GM12878 (cell line): ENCODE measurements around the gene KRT34.

ENCODE experiments used
- CHD2 ChIP-seq: IDR thresholded peaks from 2 replicates; pipeline ENCODE4 v1.6.1; 2011; ENCODE audit warnings: low read depth, low read length, improper control_type of control experiment, borderline replicate concordance
- TF ChIP-seq, protein P1 (sequence below): fragments of 450-650 bp; IDR thresholded peaks from 2 replicates; pipeline ENCODE4 v1.6.1; 2017; ENCODE audit warnings: mild to moderate bottlenecking, moderate library complexity

DNA sequence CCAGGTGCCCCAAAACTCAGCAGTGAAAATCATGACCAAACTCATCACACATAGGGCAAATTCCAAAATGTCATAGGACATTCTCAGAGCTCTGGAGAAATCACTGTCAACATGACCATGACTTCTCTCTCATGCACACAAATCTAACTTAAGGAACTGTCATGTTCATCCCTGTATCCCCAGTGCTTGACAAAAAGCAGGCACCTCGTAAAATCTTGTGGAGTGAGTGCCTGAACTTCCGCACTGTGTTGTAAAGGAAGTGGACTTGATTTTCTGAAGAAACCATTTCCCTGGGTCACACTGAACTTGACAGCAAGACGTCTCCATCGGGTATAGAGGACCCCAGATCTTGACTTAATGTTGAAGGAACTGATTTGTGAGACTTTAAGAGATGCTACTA lies 39.5 kb upstream of the KRT34 start:
- no peak for TF ChIP-seq CHD2
- TF ChIP-seq, protein P1, sequence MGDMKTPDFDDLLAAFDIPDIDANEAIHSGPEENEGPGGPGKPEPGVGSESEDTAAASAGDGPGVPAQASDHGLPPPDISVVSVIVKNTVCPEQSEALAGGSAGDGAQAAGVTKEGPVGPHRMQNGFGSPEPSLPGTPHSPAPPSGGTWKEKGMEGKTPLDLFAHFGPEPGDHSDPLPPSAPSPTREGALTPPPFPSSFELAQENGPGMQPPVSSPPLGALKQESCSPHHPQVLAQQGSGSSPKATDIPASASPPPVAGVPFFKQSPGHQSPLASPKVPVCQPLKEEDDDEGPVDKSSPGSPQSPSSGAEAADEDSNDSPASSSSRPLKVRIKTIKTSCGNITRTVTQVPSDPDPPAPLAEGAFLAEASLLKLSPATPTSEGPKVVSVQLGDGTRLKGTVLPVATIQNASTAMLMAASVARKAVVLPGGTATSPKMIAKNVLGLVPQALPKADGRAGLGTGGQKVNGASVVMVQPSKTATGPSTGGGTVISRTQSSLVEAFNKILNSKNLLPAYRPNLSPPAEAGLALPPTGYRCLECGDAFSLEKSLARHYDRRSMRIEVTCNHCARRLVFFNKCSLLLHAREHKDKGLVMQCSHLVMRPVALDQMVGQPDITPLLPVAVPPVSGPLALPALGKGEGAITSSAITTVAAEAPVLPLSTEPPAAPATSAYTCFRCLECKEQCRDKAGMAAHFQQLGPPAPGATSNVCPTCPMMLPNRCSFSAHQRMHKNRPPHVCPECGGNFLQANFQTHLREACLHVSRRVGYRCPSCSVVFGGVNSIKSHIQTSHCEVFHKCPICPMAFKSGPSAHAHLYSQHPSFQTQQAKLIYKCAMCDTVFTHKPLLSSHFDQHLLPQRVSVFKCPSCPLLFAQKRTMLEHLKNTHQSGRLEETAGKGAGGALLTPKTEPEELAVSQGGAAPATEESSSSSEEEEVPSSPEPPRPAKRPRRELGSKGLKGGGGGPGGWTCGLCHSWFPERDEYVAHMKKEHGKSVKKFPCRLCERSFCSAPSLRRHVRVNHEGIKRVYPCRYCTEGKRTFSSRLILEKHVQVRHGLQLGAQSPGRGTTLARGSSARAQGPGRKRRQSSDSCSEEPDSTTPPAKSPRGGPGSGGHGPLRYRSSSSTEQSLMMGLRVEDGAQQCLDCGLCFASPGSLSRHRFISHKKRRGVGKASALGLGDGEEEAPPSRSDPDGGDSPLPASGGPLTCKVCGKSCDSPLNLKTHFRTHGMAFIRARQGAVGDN, result no peak
